ENCODE results near the gene MAP3K8. TPM values are rescaled to one million over a fixed set of nuclear protein-coding genes. Genes with fewer than 3 reads are reported as not detected.
A peak's percentile ranks its signal among the peaks of the same experiment; 100 is the strongest.

Gene MAP3K8
- total RNA-seq, 1 donor from 2014 or later, result 33.7 TPM

DNA sequence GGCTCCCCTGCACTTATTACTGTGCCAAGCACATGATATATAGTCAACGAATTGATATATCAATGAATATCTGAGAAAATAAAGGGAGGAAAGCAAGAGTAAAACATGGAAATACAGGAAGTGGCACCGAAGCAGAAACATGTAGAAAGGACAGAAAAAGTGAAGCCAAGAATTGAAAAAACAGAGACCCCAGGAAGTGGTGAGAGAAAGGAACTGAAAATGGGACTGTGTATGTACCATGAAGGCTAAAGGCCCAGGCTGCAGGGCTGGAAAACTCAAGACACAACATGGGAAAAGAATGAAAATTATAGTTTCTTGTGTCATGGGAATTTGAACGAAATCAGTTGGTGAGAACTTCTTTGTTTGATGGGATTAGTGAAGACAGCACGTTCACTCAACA lies 60.6 kb downstream of the MAP3K8 start:
- TF ChIP-seq, protein P1, sequence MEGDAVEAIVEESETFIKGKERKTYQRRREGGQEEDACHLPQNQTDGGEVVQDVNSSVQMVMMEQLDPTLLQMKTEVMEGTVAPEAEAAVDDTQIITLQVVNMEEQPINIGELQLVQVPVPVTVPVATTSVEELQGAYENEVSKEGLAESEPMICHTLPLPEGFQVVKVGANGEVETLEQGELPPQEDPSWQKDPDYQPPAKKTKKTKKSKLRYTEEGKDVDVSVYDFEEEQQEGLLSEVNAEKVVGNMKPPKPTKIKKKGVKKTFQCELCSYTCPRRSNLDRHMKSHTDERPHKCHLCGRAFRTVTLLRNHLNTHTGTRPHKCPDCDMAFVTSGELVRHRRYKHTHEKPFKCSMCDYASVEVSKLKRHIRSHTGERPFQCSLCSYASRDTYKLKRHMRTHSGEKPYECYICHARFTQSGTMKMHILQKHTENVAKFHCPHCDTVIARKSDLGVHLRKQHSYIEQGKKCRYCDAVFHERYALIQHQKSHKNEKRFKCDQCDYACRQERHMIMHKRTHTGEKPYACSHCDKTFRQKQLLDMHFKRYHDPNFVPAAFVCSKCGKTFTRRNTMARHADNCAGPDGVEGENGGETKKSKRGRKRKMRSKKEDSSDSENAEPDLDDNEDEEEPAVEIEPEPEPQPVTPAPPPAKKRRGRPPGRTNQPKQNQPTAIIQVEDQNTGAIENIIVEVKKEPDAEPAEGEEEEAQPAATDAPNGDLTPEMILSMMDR (IDR thresholded peaks at IDR 0.05), result no peak
- no peak overlapping the region for H3K4me3 ChIP-seq
- ATAC-seq (no peak), DNase-seq (no peak)
- no peaks in the 10 kb centered on the region for H3K36me3 ChIP-seq
- peak overlapping the region; percentile 45 for H3K27ac ChIP-seq
- peaks cover 15% of the 10 kb centered on the region for H3K4me1 ChIP-seq
- intact Hi-C loops (cut with DNase I), result no loop called here
- H3K27me3 ChIP-seq, result no peaks in the 10 kb centered on the region
- no peaks in the 10 kb centered on the region for H3K9me3 ChIP-seq

DNA sequence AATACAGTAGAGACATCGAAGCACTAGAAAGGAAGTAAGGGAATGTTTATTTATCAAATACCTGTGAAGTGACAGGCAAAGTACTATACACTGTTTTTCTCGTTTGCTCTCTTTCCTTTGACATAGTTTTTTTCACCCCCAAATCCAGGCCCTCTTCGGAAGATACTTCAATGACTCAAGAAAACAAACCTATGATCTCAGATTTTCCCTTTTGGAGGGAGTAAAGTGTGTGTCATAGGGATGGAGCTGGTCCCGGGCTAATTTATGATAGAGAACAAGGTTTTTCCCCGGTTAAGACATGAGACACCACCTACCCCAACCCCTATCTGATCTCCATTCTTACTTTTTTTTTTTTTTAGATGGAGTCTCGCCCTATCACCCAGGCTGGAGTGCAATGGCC lies 61.7 kb downstream of the MAP3K8 start:
- Histone ChIP-seq H3K27me3 (no peaks in the 10 kb centered on the region), H3K4me3 (no peak overlapping the region), H3K36me3 (no peaks in the 10 kb centered on the region), H3K4me1 (peaks cover 15% of the 10 kb centered on the region), H3K27ac (no peak overlapping the region), H3K9me3 (no peaks in the 10 kb centered on the region)
- no peak for ATAC-seq
- TF ChIP-seq, protein P1 (IDR thresholded peaks at IDR 0.05), result no peak
- intact Hi-C loops (cut with DNase I), result no loop called here
- DNase-seq, result no peak

GRCh38 chr10:30499816-30500215 lies 65.8 kb downstream of the MAP3K8 start:
- intact Hi-C loops (cut with DNase I), result no loop called here
- TF ChIP-seq, protein P1 (IDR thresholded peaks at IDR 0.05), result no peak
- H3K4me1 ChIP-seq, result peaks cover 17% of the 10 kb centered on the region
- H3K27ac ChIP-seq, result no peak overlapping the region
- ATAC-seq (no peak), DNase-seq (no peak)
- no peak overlapping the region for H3K4me3 ChIP-seq
- no peaks in the 10 kb centered on the region for H3K9me3 ChIP-seq
- no peaks in the 10 kb centered on the region for H3K27me3 ChIP-seq
- no peaks in the 10 kb centered on the region for H3K36me3 ChIP-seq

DNA sequence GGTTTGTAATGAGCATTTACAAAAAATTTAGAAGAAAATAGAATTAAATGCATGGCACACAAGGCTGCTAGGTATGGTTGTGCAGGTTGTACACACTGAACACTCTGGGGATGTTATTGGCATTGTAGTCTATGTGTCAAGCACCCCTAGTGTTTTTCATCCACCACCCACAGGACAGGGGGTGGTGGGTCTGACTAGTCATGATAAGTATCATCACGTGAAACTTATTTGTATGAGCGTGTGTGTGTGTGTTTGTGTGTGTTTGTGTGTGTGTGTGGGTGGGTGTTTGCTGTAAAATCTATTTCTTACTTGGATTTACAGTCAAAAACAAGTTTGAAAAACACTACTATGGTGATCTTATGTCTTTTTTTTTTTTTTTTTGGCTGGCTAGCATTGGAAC lies 66.5 kb downstream of the MAP3K8 start:
- TF ChIP-seq, protein P1 (IDR thresholded peaks at IDR 0.05), result no peak
- no peaks in the 10 kb centered on the region for H3K9me3 ChIP-seq
- no peak overlapping the region for H3K27ac ChIP-seq
- no peak overlapping the region for H3K4me3 ChIP-seq
- H3K4me1 ChIP-seq, result peaks cover 17% of the 10 kb centered on the region
- ATAC-seq, result no peak
- intact Hi-C loops (cut with DNase I), result no loop called here
- H3K27me3 ChIP-seq, result no peaks in the 10 kb centered on the region
- H3K36me3 ChIP-seq, result no peaks in the 10 kb centered on the region
- no peak for DNase-seq

- no peak for DNase-seq
- no peaks in the 10 kb centered on the region for H3K9me3 ChIP-seq
- no peak overlapping the region for H3K4me3 ChIP-seq
- intact Hi-C loops (cut with DNase I), result no loop called here
- H3K36me3 ChIP-seq, result no peaks in the 10 kb centered on the region
- H3K4me1 ChIP-seq, result peaks cover 17% of the 10 kb centered on the region
- H3K27me3 ChIP-seq, result no peaks in the 10 kb centered on the region
- TF ChIP-seq, protein P1 (IDR thresholded peaks at IDR 0.05), result no peak
- H3K27ac ChIP-seq, result no peak overlapping the region
- no peak for ATAC-seq
Observed at GRCh38 chr10:30500963-30501504, 67.0 kb downstream of the MAP3K8 start.

Measured in upper lobe of right lung (tissue), 1 donor.